Measurements from ENCODE around the gene HOGA1.

The HOGA1 gene

GRCh38 chr10:97587183-97587582, 3.0 kb downstream of the HOGA1 start:
- DNase-seq (ENCODE audit: low spot score), result no peak
- POLR2A ChIA-PET (ENCODE audit: low non-redundant PET), result no interaction called here
- no peak for TF ChIP-seq CTCF (conservative IDR thresholded peaks at IDR 0.05; ENCODE audit: low read depth)
- CTCF ChIA-PET, result no interaction called here
- no peak overlapping the region for H3K27ac ChIP-seq

GRCh38 chr10:97589479-97589878, 5.3 kb downstream of the HOGA1 start, which contains the start of gene C10orf62:
Gene C10orf62 (plus strand): TSS chr10:97589721. CDS start chr10:97589898, 177 bp downstream.
- DNase-seq (ENCODE audit: low spot score), result no peak
- ChIA-PET CTCF (interaction anchor here (1.0 to 1.4 kb wide), 2 partner anchors 17 to 23 kb away, joined by 4 read pairs; partner anchors contain the start of gene ANKRD2), POLR2A (ENCODE audit: low non-redundant PET) (no interaction called here)
- H3K27ac ChIP-seq, result peak within 1 kb of the TSS; percentile 12; the same call in 1 of the 2 replicates
- TF ChIP-seq CTCF (conservative IDR thresholded peaks at IDR 0.05; ENCODE audit: low read depth), result no peak

- CTCF ChIA-PET, result interaction anchor here (0.9 to 1.4 kb wide), 3 partner anchors 18 to 232 kb away, joined by 3 to 4 read pairs (median 4); partner anchors contain the start of gene ANKRD2
Measured at GRCh38 chr10:97590082-97590747, 6.0 kb downstream of the HOGA1 start.

GRCh38 chr10:97590748-97591495, 6.7 kb downstream of the HOGA1 start:
- H3K27ac ChIP-seq, result no peak overlapping the region; the same call in 1 of the 2 replicates
- ChIA-PET POLR2A (ENCODE audit: low non-redundant PET) (no interaction called here), CTCF (interaction anchor here (0.6 to 1.4 kb wide), 4 partner anchors 19 to 232 kb away, joined by 3 to 4 read pairs (median 3); partner anchors contain the start of gene ANKRD2)
- TF ChIP-seq CTCF (conservative IDR thresholded peaks at IDR 0.05; ENCODE audit: low read depth), result no peak
- DNase-seq (ENCODE audit: low spot score), result no peak

More at GRCh38 chr10:97590082-97590747, 6.0 kb downstream of the HOGA1 start:
- DNase-seq (ENCODE audit: low spot score), result no peak
- POLR2A ChIA-PET (ENCODE audit: low non-redundant PET), result no interaction called here
- TF ChIP-seq CTCF (conservative IDR thresholded peaks at IDR 0.05; ENCODE audit: low read depth), result no peak
- H3K27ac ChIP-seq, result peak overlapping the region; percentile 12; the same call in 1 of the 2 replicates

GRCh38 chr10:97593421-97593820, 9.2 kb downstream of the HOGA1 start:
- no peak for DNase-seq (ENCODE audit: low spot score)
- ChIA-PET CTCF (no interaction called here), POLR2A (ENCODE audit: low non-redundant PET) (no interaction called here)
- peak overlapping the region; percentile 32; the same call in 1 of the 2 replicates for H3K27ac ChIP-seq
- TF ChIP-seq CTCF (conservative IDR thresholded peaks at IDR 0.05; ENCODE audit: low read depth), result no peak

Measured in RWPE1 (cell line).